IPS DF 4.7 (cell line): ENCODE measurements around the gene PLEKHO2.

Experiments used
- DNase-seq: peaks from one replicate; pipeline ENCODE4 v3.0.0-alpha.2; 2013; ENCODE audit warnings: low spot score; ENCODE audit errors: extremely low read depth

Gene PLEKHO2

DNA sequence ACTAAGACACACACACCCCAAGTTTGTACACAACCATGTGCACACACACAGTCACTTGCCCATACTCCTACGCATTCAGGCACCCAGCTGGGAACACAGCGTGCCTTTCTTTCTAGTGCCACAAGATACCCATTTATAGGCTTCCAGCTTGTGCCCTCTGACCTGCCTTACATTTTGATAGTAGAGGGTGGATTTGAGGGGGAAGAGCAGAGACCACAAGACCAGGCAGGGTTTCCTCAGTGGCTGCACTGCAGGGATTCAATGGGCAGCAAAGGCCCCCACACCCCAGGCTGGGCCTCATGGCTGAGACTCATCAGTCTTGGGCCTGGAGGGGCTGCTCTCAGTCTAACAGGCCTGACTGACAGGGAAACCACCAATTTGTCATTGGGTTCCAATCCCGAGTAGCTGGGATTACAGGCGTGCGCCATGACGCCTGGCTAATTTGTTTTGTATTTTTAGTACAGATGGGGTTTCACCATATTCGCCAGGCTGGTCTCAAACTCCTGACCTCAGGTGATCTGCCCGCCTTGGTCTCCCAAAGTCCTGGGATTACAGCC lies 51.2 kb downstream of the PLEKHO2 start:
- no peak for DNase-seq

DNA sequence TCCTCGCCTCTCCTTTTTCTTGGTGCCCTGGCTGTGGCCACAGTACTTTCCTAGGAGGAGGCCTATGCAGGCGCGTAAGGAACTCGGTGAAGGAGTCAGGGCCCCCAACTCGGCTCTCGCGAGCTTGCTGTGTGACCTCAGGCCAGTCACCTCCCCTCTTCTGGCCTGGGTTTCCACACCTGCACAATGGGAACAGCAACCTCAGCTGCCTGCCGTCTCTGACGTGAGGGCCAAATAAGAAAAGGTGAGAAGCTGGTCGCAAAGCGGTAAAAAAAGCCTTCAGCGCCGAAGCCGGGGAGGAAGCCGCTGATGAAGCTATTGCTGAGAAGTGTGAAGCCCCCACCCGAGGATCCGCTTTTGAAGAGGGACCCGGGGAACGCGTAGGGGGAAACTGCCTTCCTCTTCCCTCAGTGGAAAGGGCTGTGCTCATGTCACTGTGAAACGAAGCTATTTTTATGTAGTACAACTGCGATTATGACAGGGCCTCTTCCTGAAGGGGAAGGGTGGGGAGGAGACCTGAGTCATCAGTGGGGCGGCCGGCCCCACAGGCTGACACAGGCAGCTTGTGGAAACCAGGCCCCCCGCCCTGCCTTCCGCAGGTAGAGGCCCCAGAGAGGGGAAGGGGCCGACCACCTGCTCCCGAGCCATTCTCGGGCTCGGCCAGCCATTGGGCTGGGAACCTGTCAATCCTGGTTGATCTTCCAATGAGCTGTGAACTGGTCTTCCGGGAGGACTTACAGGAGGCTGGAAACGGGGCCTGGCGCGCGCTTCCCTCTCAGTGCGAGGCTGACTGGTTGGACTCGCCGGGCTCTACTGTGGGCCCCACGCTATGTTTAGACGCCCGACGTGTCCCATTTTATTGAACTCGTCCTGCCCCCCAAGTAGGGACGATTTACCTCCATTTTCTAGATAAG lies 52.0 kb downstream of the PLEKHO2 start:
- peak; percentile 90 for DNase-seq

DNA sequence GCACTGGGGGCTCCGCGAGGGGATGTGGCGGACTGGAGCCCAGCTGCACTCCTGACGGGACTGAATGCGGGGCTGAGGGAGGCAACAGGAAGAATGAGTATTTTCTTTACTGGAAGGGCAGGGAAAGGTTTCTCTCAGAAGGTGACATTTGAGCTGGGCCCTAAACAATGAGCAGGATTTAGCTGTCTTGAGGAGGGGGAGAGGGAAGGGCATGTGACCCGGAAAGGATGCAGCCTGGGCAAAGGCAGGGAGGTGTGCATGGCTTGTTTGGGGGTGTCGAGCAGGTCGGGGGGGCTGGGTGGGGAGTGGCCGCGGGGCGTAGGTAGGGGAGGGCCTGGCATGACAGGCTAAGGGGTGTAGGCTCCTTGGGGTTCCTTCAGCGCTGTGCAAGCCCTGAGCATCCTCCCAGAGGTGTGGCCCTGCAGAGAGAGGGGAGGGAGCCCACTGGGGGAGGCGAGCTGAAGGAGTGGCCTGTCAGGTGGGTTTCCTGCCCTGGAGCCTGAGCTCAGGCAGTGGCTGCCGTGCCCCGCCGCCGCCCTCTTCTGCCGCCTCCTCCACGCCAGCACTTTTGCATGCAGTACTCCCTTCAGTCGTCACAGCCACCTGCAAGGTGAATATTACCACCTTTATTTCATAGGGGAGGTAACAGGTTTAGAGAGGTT lies 52.8 kb downstream of the PLEKHO2 start:
- DNase-seq: no peak

DNA sequence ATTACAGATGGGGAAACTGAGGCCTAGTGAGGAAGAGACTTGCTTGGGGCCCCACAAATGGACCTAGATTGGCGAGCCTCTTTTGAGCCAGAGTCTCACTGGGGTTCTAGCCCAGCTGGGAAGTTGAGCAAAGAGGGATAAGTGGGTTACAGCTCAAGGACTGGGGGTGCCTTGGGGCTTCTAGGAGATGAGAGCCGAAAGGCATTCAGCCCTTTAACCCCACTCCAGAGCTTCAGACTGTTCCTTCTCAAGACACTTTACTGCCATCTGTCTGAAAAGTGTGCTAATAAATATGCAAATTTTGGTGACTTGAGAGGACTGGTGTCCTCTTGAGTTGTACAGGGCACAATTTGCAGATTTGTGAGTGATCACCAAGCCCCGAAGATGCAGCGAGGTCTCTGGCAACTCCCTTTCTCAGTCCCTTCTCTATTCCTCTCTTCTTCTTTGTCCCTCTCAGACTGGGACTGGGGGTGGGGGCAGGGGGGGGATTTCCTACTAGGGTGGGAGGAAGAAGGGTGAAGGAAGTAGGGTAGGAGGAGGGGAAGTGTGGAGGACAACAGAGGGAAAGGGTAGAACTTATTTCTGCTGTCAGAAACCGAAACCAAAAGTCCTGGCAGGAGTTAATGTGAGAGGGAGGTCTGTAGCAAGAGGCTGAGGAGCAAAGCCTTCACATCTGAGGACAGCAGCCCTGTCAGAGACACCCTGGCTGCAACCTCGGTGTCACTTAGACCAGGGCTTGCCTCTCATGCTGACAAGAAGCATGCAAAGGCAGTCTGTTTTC lies 53.8 kb downstream of the PLEKHO2 start:
- no peak for DNase-seq

DNA sequence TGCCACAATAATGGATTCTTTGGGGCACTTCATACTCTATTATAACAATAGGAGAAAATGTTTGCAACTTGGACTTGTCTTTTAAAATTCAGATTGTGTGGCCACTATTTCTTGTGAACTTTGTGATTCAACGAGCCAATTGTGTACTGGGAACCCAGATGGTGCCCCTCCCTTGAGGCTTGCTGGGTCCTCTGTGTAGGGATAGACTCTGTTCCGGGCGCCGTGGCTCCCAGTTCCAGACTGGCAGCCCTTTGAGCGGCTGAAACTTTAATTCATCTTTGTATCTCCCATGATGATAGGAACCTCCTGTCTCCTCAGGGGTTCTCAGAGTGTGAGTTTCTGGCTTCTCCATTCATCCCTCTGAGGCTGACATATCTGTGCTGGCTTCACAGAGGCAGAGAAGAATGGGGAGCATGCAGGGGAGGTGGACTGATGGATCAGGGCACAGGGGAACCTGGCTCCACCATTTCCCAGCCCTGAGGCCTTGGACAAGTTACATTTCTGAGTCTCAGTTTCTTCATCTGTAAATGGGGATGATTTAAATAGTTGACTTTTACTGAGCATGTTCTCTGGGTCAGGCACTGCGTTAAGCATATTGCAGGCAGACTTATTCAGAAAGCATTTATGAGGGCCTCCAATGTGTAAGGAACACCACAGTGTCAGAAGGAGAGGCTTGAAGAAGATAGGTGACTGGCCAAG lies 54.8 kb downstream of the PLEKHO2 start:
- DNase-seq: no peak

DNA sequence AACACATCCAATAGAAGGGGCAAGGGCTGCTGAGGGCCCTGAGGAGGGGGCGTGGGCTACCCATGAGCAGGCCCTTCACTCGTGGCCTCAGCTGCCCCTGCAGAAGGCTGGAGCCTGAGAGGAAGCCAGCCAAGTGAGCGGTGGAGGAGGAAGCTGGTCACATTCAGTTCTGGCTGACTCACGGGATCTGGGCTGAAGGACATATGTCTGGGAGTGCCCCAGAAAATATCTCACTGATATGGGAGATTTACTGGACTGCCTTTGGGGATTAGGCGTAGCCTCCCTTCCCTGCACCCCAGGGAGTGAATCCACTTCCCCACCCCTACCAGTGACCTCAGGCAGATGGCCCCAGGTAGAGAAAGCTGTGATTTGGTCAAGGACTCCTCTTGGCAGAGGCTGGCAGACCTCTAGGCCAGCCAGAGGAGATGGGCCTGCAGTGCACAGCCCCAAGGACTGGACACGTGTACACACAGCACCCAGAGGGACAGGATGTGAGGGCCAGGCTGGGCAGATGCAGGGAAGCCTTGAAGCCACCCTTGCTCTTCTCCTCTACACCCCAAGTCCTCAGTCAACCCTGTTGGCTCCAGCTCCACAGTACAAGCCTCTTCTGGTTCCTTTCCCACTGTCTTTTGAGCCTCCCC lies 55.8 kb downstream of the PLEKHO2 start:
- DNase-seq: no peak

DNA sequence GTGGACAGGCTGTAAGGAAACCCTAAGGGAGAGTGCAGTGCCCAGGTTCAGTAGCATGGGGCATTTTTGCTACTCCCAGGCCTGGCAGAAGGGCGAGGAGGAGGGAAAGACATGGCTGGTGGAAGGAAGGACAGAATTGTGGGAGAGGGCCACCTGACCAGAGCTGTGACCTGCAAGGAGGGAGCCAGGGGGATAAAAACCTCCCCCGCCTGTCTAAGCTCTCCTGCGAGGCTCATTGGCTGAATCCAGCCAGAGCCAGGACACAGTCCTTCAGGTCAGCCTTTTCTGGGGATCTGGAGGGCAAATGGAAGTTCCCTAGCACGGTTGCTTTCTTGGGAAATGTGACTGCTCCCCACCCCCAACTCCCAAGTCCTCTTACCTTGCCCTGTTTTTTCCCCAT lies 56.7 kb downstream of the PLEKHO2 start:
- no peak for DNase-seq

DNA sequence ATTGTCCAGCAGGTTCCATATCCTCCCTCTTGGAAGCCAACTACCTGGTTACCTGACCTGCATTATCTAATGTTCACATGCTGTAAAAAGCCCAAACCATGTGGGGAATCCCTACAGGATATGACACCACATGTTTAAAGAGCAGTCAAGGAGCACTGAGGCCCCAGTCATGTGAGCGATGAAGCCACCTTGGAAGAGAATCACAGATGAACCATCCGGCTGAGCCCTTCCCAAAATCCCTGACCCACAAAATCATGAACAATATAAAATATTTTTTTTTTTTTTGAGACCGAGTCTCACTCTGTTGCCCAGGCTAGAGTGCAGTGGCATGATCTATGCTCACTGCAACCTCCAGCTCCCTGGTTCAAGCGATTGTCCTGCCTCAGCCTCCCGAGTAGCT lies 59.4 kb downstream of the PLEKHO2 start:
- DNase-seq: no peak

DNA sequence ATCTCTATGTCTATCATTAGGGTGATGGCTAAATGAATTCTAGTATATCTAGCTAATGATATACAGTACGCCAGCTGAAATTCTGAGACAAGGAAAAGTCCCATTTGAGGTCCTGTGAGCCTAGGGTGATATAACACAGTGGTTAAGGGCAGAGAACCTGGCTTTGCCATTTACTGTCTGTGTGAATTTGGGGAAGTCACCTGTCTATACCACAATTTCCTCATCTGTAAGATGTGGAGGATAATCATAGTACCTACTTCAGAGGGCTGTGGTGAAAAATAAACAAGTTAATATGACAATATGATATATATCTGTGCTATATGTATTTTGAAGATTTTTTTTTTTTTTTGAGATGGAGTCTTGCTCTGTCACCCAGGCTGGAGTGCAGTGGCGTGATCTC lies 60.2 kb downstream of the PLEKHO2 start:
- DNase-seq: no peak

DNA sequence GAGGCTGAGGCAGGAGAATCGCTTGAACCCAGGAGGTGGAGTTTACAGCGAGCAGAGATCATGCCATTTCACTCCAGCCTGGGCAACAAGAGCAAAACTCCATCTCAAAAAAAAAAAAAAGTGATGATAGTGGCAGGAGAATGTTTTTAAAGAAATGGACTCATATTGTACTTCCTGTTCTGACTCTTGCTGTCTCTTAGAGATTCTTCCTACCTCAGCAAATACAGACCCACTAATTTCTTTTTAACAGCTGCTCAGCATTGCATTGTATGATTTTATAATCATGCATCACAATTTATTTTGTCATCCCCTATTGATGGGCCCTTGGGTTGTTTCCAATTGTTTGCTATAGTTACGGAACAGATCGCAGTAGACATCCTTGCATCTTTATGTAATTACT lies 61.1 kb downstream of the PLEKHO2 start:
- DNase-seq: no peak

DNA sequence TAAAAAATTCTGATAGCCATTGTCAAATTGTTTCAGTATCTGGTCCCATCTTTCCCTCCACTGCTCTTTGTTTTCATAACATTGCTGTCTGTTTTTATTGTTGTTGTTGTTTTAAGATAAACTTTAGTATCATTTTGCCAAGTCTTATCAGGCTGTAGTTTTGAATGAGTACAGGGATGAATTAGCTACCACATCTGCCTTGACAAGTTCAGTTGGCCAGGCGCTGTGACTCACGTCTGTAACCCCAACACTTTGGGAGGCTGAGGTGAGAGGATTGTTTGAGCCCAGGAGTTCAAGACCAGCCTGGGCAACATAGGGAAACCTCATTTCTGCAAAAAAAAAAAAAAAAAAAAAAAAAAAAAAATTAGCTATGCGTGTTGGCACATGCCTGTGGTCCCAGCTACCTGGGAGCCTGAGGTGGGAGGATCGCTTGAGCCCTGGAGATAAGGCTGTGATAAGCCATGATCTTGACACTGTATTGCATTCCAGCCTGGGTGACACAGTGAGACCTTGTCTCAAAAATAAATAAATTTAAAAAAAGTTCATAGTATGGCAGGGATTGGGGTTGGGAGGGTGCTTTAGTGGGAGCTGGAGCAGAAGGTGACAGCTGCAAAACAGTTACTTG lies 61.7 kb downstream of the PLEKHO2 start:
- DNase-seq: no peak

DNA sequence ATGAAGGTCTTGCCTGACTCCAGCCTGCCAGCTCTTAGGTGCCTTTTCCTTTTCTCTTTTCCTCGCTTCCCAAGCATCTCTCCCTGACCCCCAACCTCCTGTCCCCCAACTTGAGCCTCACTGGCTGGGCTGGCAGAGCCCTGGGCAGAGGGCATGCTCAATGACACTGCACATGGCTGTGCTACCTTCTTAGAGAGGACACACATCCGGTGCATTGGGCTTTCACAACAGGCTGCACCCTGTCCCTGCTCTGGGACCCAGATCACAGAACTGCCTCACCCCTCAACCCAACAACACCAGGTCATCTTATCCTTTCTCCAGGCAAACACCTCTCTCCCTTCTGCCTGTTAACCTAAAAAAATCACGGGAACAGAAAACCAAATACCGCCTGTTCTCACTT lies 62.5 kb downstream of the PLEKHO2 start:
- no peak for DNase-seq

DNA sequence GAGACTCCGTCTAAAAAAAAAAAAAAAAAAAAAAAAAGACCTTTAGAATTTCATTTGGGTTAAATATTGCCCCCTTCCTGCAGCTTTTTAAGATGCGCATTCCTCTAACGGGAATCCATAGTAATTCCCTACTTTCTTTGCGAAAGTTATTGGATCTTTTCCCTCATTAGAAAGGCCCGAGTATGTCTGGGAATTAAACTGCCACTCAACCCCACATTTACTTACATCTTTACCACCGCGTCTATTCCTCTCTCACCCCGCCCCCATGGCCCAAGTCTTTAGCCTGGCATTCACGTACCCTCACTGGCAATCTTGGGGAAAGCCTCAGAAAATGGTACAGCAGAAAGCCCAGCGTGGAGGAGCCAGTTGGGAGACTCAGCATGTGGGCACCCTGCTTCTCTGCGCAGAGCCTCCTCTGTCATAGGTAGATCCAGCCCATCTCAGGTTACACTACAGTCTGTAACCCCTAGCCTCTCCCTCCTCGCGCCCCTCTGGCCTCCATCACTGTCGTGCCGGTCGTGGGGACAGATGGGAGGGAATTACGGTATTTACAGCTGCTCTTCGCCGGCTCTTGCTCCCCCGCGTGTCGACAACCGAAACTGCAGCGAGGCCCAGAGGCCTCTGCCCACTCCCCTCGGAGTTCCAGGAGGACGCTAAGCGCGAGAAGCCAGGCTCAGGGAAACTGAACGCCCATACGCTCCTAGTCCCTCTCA lies 63.6 kb downstream of the PLEKHO2 start:
- DNase-seq: peak; percentile 93

DNA sequence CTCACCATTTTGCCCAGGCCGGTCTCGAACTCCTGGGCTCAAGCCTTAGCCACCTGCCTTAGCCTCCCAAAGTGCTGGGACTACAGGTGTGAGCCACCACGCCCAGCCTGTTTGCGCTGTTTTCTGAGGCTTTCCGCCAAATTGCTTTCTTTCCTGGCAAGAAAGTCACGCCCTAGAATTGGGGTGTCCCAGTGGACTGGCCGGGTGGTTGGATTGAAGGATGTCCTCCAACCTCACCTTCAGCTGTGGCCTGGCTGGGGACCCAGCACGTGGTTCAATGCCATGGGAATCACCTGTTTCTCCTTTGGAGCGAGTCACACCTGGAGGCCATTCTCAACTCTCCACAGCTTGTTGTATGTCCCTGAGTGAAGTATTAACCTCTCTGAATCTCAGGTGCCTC lies 64.2 kb downstream of the PLEKHO2 start:
- no peak for DNase-seq

DNA sequence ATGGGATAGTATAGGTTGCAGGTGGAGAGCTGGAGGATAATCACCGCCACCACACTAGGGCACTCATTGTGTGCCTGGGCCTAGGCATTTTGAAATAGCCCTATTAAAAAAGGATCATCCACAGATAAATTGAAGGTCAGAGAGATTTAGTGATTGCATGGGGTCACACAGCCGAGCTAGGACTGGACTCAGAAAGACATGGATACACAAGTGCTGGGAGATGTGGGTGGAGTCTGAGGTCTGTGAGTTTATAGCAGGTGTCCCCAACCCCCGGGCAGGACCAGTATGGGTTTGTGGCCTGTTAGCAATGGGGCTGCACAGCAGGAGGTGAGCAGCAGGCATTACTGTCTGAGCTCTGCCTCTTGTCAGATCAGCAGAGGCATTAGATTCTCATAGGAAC lies 64.7 kb downstream of the PLEKHO2 start:
- no peak for DNase-seq

DNA sequence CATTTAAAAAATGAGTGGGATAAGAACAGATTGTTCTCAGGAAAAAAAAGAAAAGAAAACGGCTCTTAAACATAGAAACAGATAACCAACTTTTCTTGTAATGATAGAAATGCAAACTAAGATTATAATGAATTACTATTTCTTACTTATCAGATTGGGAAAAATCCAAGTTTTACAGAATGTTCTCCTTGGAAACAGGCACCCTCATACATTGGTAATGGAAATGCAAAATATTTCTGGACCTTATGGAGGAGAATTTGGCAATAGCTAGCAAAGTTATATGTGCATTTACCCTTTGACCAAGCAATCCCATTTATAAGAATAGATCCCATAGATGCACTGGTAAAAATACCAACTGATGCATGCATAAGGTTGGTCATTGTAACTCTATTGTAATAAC lies 66.3 kb downstream of the PLEKHO2 start:
- no peak for DNase-seq

DNA sequence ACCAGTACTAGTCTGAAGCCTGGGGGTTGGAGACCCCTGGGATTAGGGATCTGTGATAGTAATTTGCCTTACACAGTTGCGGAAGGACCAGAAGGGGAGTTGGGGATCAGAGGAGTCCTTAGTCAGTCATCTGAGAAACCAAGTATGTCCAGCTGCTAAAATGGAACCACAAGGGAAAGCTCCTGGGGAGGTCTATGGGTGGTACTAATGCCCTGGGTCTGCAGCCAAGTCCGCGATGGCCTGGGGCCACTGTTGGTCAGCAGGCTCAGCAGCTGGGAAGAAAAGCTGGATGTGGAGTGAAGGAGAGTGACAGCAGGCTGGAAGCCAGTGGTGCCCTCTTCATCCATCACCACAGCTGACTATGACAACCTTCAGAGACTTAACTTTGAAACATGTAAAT lies 67.8 kb downstream of the PLEKHO2 start:
- DNase-seq: no peak

DNA sequence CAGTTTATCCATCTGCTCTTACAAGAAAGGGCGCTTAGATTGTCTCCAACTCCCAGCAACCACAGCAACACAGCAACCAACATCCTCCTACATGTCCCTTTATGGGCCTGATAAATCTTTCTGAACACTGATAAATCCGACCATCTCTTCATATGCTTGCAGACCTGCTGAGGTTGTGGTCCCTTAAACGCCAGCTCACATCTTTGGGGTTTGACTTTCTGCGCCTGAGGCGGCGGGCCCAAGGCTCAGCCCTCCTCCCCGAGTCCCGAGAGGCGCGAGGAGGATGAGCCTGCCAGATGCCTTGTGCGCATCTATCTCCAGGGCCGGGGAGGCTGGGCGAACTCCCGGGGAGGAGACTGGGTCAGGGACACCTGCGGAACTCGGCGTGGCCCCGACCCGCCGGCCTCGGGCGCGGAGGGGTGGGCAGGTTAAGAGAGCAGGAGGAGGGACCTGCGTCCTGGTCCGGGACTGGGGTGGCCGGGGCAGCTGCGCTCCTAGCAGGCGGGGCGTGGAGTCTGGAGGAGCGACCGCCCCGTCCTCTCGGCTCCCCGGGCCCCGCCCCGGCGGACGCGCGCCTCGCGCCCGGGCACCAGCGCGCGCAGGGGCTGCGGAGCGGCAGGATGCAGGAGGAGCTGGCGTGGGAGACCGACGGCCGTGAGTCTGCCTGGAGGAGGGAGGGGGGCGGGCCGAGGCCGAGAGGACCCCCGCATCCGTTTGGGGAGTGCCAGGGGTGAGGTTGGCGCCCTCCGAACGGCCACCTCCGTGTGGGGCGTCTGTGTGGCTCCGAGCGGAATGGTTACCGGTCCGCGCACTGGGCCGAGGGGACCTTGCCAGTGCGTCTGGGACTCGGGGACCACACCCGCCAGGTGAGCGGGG lies 69.8 kb downstream of the PLEKHO2 start, which contains the start of gene ANKDD1A:
Gene ANKDD1A, plus strand, starts transcription at position 592 of the 876 bp plus-strand sequence. Its CDS starts 29 bp downstream, at position 621.
- no peak for DNase-seq
